Trophoblast cell (in vitro differentiated cells and primary cell): ENCODE measurements around the gene ABO.

ENCODE experiments used
- DNase-seq, 2 donors: peaks; one replicate each; pipeline ENCODE4 v3.0.0-alpha.2; 2016
- H2AFZ ChIP-seq: 2 replicates; pipeline ENCODE4 v1.6.1; 2013; ENCODE audit warnings: low read length, moderate library complexity, mild to moderate bottlenecking; ENCODE audit not compliant: insufficient read depth, poor library complexity
- H2AK5ac ChIP-seq: 2 replicates; pipeline ENCODE4 v1.6.1; 2013; ENCODE audit warnings: mild to moderate bottlenecking, low read length
- H2BK120ac ChIP-seq: 2 replicates; pipeline ENCODE4 v1.6.1; 2013; ENCODE audit warnings: low read length, mild to moderate bottlenecking, moderate library complexity; ENCODE audit not compliant: insufficient read depth, poor library complexity
- H2BK12ac ChIP-seq: 2 replicates; pipeline ENCODE4 v1.6.1; 2013; ENCODE audit warnings: mild to moderate bottlenecking, low read length, moderate library complexity
- H2BK5ac ChIP-seq: 2 replicates; pipeline ENCODE4 v1.6.1; 2013; ENCODE audit warnings: low read length, low read depth, moderate library complexity, mild to moderate bottlenecking; ENCODE audit not compliant: poor library complexity
- H3K14ac ChIP-seq: 2 replicates; pipeline ENCODE4 v1.6.1; 2013; ENCODE audit warnings: mild to moderate bottlenecking, low read length
- H3K18ac ChIP-seq: 2 replicates; pipeline ENCODE4 v1.6.1; 2013; ENCODE audit warnings: mild to moderate bottlenecking, low read length
- H3K23ac ChIP-seq: 2 replicates; pipeline ENCODE4 v1.6.1; 2013; ENCODE audit warnings: low read length
- H3K27ac ChIP-seq: 2 replicates; pipeline ENCODE4 v1.5.1; 2013; ENCODE audit warnings: low read depth, mild to moderate bottlenecking, inconsistent platforms, low read length, moderate library complexity
- H3K27me3 ChIP-seq: 2 replicates; pipeline ENCODE4 v1.6.1; 2013; ENCODE audit warnings: inconsistent platforms, mild to moderate bottlenecking, low read length, moderate library complexity; ENCODE audit not compliant: insufficient read depth
- H3K36me3 ChIP-seq, 2 experiments: 1 replicate in 1 of 2; 2 replicates in 1 of 2; pipeline ENCODE4 v1.6.1; 2013; ENCODE audit warnings: low read length in 2 of 2, mild to moderate bottlenecking in 2 of 2, moderate library complexity in 1 of 2; ENCODE audit not compliant: insufficient read depth in 2 of 2, control insufficient read depth in 1 of 2
- H3K4ac ChIP-seq: 2 replicates; pipeline ENCODE4 v1.6.1; 2013; ENCODE audit warnings: low read depth, mild to moderate bottlenecking, low read length, moderate library complexity
- H3K4me1 ChIP-seq, 2 experiments: 1 replicate in 1 of 2; 2 replicates in 1 of 2; pipeline ENCODE4 v1.6.1; 2013; ENCODE audit warnings: low read length in 2 of 2, mild to moderate bottlenecking in 2 of 2, moderate library complexity in 1 of 2; ENCODE audit not compliant: insufficient read depth in 2 of 2, control insufficient read depth in 1 of 2
- H3K4me2 ChIP-seq: 2 replicates; pipeline ENCODE4 v1.6.1; 2013; ENCODE audit warnings: inconsistent platforms, mild to moderate bottlenecking, low read length, moderate library complexity
- H3K4me3 ChIP-seq: 2 replicates; pipeline ENCODE4 v1.5.1; 2013; ENCODE audit warnings: mild to moderate bottlenecking, low read depth, low read length, inconsistent platforms
- H3K79me1 ChIP-seq: one replicate; pipeline ENCODE4 v1.6.1; 2013; ENCODE audit warnings: low read length
- H3K79me2 ChIP-seq: 2 replicates; pipeline ENCODE4 v1.6.1; 2013; ENCODE audit warnings: low read length, mild to moderate bottlenecking; ENCODE audit not compliant: control insufficient read depth, insufficient read depth, poor library complexity
- H3K9ac ChIP-seq: 2 replicates; pipeline ENCODE4 v1.6.1; 2013; ENCODE audit warnings: mild to moderate bottlenecking, low read length
- H3K9me3 ChIP-seq: 2 replicates; pipeline ENCODE4 v1.6.1; 2013; ENCODE audit warnings: low read depth, mild to moderate bottlenecking, control low read depth, inconsistent platforms, low read length; ENCODE audit not compliant: insufficient read depth
- H4K12ac ChIP-seq: 2 replicates; pipeline ENCODE4 v1.6.1; 2013; ENCODE audit warnings: low read depth, mild to moderate bottlenecking, low read length, moderate library complexity
- H4K8ac ChIP-seq: 2 replicates; pipeline ENCODE4 v1.6.1; 2013; ENCODE audit warnings: low read depth, mild to moderate bottlenecking, low read length, moderate library complexity
- H4K91ac ChIP-seq: one replicate; pipeline ENCODE4 v1.6.1; 2013; ENCODE audit warnings: low read depth, mild to moderate bottlenecking, low read length, moderate library complexity
- WGBS: extraction: QIAGEN DNeasy Blood & Tissue Kit; methylation state at CpG from one replicate; pipeline ENCODE4 v1.1.7; 2013; ENCODE audit warnings: missing lambda C conversion rate; ENCODE audit not compliant: insufficient read length, insufficient coverage; ENCODE audit errors: extremely low coverage; 5-methylcytosine and 5-hydroxymethylcytosine counted together

Gene ABO

GRCh38 chr9:133246562-133246961 lies 28.4 kb downstream of the ABO start:
- Histone ChIP-seq H3K14ac (no peak overlapping the region), H2BK12ac (no peak overlapping the region), H2BK120ac (no peak overlapping the region), H3K79me1 (no peaks in the 10 kb centered on the region), H3K23ac (no peak overlapping the region), H3K4me2 (no peak overlapping the region), H2BK5ac (no peak overlapping the region), H3K4me3 (no peak overlapping the region), H2AK5ac (no peak overlapping the region), H3K18ac (no peak overlapping the region), H3K79me2 (no peaks in the 10 kb centered on the region), H3K4ac (no peak overlapping the region), H4K12ac (no peak overlapping the region), H2AFZ (no peak overlapping the region), H4K8ac (no peak overlapping the region), H3K36me3 (no peaks in the 10 kb centered on the region), H3K27ac (no peak overlapping the region), H4K91ac (no peak overlapping the region), H3K9me3 (no peaks in the 10 kb centered on the region), H3K27me3 (no peaks in the 10 kb centered on the region), H3K4me1 (peaks cover 5 to 6% of the 10 kb centered on the region in 2 experiments), H3K9ac (no peak overlapping the region)
- no CpG with 5 or more reads among the region's 16 CpGs for WGBS
- no peak for DNase-seq

- Histone ChIP-seq H4K91ac (no peak overlapping the region), H3K27me3 (no peaks in the 10 kb centered on the region), H2BK12ac (no peak overlapping the region), H2BK5ac (no peak overlapping the region), H3K9me3 (no peaks in the 10 kb centered on the region), H3K9ac (no peak overlapping the region), H3K36me3 (no peaks in the 10 kb centered on the region), H3K27ac (no peak overlapping the region), H3K4me1 (peaks cover 10 to 14% of the 10 kb centered on the region in 2 experiments), H4K8ac (no peak overlapping the region), H2AFZ (no peak overlapping the region), H2BK120ac (no peak overlapping the region), H2AK5ac (no peak overlapping the region), H3K18ac (no peak overlapping the region), H3K4ac (no peak overlapping the region), H3K79me1 (peaks cover 9% of the 10 kb centered on the region), H3K14ac (no peak overlapping the region), H3K23ac (no peak overlapping the region), H3K79me2 (no peaks in the 10 kb centered on the region), H4K12ac (no peak overlapping the region), H3K4me3 (no peak overlapping the region), H3K4me2 (no peak overlapping the region)
- DNase-seq = no peak
- no CpG with 5 or more reads among the region's 8 CpGs for WGBS
Observed at GRCh38 chr9:133242991-133243390, 32.0 kb downstream of the ABO start.

GRCh38 chr9:133242241-133242640 lies 32.8 kb downstream of the ABO start:
- no peak overlapping the region for H2BK5ac ChIP-seq
- no peak overlapping the region for H4K8ac ChIP-seq
- no peak overlapping the region for H3K23ac ChIP-seq
- H2AFZ ChIP-seq = no peak overlapping the region
- DNase-seq = no peak
- no peaks in the 10 kb centered on the region for H3K27me3 ChIP-seq
- H3K18ac ChIP-seq = no peak overlapping the region
- H2BK12ac ChIP-seq = no peak overlapping the region
- no peaks in the 10 kb centered on the region for H3K9me3 ChIP-seq
- H3K79me1 ChIP-seq = peaks cover 9% of the 10 kb centered on the region
- H3K4ac ChIP-seq = no peak overlapping the region
- H2AK5ac ChIP-seq = no peak overlapping the region
- no peaks in the 10 kb centered on the region for H3K36me3 ChIP-seq
- no peak overlapping the region for H3K4me3 ChIP-seq
- no peaks in the 10 kb centered on the region for H3K79me2 ChIP-seq
- no peak overlapping the region for H3K27ac ChIP-seq
- H4K91ac ChIP-seq = no peak overlapping the region
- no peak overlapping the region for H3K4me2 ChIP-seq
- H3K4me1 ChIP-seq = peaks cover 10 to 14% of the 10 kb centered on the region in 2 experiments
- H3K14ac ChIP-seq = no peak overlapping the region
- H2BK120ac ChIP-seq = no peak overlapping the region
- no peak overlapping the region for H3K9ac ChIP-seq
- H4K12ac ChIP-seq = no peak overlapping the region
- WGBS = no CpG with 5 or more reads among the region's 14 CpGs

GRCh38 chr9:133239533-133240090 lies 35.4 kb downstream of the ABO start:
- H3K4ac ChIP-seq = no peak overlapping the region
- H3K18ac ChIP-seq = no peak overlapping the region
- no peak overlapping the region for H2BK120ac ChIP-seq
- no CpG with 5 or more reads among the region's 18 CpGs for WGBS
- no peak overlapping the region for H2BK5ac ChIP-seq
- H3K9ac ChIP-seq = no peak overlapping the region
- H2AK5ac ChIP-seq = no peak overlapping the region
- H3K79me1 ChIP-seq = peaks cover 9% of the 10 kb centered on the region
- no peaks in the 10 kb centered on the region for H3K27me3 ChIP-seq
- H2BK12ac ChIP-seq = peak overlapping the region; percentile 16
- H3K4me1 ChIP-seq = peaks cover 10 to 14% of the 10 kb centered on the region in 2 experiments
- no peak overlapping the region for H3K4me2 ChIP-seq
- H3K9me3 ChIP-seq = peaks cover 2% of the 10 kb centered on the region
- no peak overlapping the region for H2AFZ ChIP-seq
- H3K14ac ChIP-seq = no peak overlapping the region
- DNase-seq = no peak
- H4K12ac ChIP-seq = no peak overlapping the region
- H4K91ac ChIP-seq = no peak overlapping the region
- H3K23ac ChIP-seq = no peak overlapping the region
- H4K8ac ChIP-seq = no peak overlapping the region
- H3K4me3 ChIP-seq = no peak overlapping the region
- no peak overlapping the region for H3K27ac ChIP-seq
- H3K36me3 ChIP-seq = no peaks in the 10 kb centered on the region
- no peaks in the 10 kb centered on the region for H3K79me2 ChIP-seq
